ENCODE results near the gene UPK3BL1.
"Not testable (repeated sequence)": the region's sequence is repeated elsewhere in the genome, so short reads cannot be mapped to it uniquely, and the experiment has no call there.

DNA sequence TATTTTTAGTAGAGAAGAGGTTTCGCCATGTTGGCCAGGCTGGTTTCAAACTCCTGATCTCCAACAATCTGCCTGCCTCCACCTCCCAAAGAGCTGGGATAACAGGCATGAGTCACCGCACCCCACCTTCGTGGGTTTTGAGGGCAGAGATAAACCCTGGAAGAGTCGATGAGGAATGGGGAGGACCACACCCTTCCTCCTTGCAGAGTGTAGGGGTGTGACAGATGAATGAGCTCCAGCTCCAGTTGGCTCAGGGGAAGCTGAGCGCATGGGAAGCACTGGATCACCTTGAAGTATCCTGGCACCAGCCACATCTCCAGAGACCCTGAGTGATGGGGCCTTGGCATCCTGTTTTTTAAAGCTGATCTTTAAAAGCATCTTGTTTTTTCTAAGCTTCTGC, 40.0 kb upstream of the UPK3BL1 start:
- TF ChIP-seq, protein P1, sequence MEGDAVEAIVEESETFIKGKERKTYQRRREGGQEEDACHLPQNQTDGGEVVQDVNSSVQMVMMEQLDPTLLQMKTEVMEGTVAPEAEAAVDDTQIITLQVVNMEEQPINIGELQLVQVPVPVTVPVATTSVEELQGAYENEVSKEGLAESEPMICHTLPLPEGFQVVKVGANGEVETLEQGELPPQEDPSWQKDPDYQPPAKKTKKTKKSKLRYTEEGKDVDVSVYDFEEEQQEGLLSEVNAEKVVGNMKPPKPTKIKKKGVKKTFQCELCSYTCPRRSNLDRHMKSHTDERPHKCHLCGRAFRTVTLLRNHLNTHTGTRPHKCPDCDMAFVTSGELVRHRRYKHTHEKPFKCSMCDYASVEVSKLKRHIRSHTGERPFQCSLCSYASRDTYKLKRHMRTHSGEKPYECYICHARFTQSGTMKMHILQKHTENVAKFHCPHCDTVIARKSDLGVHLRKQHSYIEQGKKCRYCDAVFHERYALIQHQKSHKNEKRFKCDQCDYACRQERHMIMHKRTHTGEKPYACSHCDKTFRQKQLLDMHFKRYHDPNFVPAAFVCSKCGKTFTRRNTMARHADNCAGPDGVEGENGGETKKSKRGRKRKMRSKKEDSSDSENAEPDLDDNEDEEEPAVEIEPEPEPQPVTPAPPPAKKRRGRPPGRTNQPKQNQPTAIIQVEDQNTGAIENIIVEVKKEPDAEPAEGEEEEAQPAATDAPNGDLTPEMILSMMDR (tag by site-specific recombination; IDR thresholded peaks at IDR 0.05), result not testable (repeated sequence)
- TF ChIP-seq, protein P2, sequence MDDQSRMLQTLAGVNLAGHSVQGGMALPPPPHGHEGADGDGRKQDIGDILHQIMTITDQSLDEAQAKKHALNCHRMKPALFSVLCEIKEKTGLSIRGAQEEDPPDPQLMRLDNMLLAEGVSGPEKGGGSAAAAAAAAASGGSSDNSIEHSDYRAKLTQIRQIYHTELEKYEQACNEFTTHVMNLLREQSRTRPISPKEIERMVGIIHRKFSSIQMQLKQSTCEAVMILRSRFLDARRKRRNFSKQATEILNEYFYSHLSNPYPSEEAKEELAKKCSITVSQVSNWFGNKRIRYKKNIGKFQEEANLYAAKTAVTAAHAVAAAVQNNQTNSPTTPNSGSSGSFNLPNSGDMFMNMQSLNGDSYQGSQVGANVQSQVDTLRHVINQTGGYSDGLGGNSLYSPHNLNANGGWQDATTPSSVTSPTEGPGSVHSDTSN (CRISPR knock-in tag; IDR thresholded peaks at IDR 0.05), result not testable (repeated sequence)

All from HEK293 (cell line).